SJCRH30 (cell line): Measurements from ENCODE around the gene GNA15. TPM values are rescaled to one million over a fixed set of nuclear protein-coding genes. Genes with fewer than 3 reads are reported as not detected.

Source experiments
- DNase-seq, 2 experiments: peaks; one replicate each; pipeline ENCODE4 v3.0.0-alpha.2; 2015 to 2020
- H3K27ac ChIP-seq: fragments of 250-450 bp; sonication (Bioruptor Pico); 2 replicates; pipeline ENCODE4 v1.5.1; 2020; ENCODE audit warnings: mild to moderate bottlenecking, moderate library complexity
- H3K27me3 ChIP-seq: fragments of 250-450 bp; sonication (Bioruptor Pico); 2 replicates; pipeline ENCODE4 v1.5.1; 2020; ENCODE audit warnings: mild to moderate bottlenecking, moderate library complexity
- H3K36me3 ChIP-seq: fragments of 250-450 bp; sonication (Bioruptor Pico); 2 replicates; pipeline ENCODE4 v1.5.1; 2020; ENCODE audit warnings: mild to moderate bottlenecking, moderate library complexity
- H3K4me1 ChIP-seq: fragments of 250-450 bp; sonication (Bioruptor Pico); 2 replicates; pipeline ENCODE4 v1.5.1; 2020; ENCODE audit warnings: mild to moderate bottlenecking, moderate library complexity
- H3K4me3 ChIP-seq: fragments of 250-450 bp; sonication (Bioruptor Pico); 2 replicates; pipeline ENCODE4 v1.5.1; 2020; ENCODE audit warnings: mild to moderate bottlenecking, moderate library complexity
- H3K9me3 ChIP-seq: fragments of 250-450 bp; sonication (Bioruptor Pico); replicated peaks from 2 replicates; pipeline ENCODE4 v1.5.1; 2020; ENCODE audit warnings: mild to moderate bottlenecking, moderate library complexity
- total RNA-seq: library from RNA; depleted of rRNA; stranded (reverse); fragments of >200 nt; shearing (Covaris generic); gene quantifications from 2 replicates; pipeline ENCODE4 v1.2.3, GENCODE V29; 2014

Gene GNA15
- total RNA-seq, 1 experiment from 2014 or later = 0.59 TPM

DNA sequence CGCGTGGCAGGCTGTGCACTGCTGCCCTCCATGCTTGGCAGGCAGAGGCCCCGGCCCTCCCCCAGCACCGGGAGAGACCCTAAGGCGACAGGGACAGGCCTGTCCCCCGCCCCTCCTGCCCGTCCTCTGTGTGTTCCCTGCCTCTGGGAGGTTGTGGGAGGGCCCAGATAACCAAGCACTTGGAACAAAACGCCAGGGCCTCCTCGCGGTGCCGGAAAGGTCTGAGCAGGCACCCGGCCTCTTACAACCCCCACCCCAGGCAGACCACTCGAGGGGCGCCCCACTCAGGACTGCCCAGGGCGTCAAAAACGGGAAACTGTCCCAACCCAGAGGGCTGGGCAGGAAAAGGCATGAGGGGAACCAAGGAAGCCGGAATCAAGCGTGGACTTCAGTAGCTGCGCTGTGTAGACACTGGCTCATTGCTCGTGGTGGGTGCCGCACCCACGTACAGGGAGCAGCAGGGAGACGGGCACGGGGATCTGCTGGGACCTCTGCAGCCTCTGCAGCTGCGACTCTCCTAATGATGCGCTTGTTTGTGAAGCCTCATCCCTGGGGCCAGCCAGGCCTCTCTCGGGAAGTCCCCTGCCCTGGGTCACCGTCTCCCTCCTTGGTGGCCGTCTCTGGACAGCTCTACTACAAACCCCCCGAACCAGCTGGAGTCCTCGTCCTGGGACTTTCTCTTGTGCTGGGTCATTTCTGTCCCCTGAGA is 21.7 kb upstream of the GNA15 start:
- Histone ChIP-seq H3K4me3 (no peak overlapping the region), H3K27me3 (no peaks in the 10 kb centered on the region), H3K36me3 (no peaks in the 10 kb centered on the region; the same call in 1 of the 2 replicates), H3K9me3 (no peaks in the 10 kb centered on the region), H3K27ac (no peak overlapping the region), H3K4me1 (no peaks in the 10 kb centered on the region)
- DNase-seq = no peak

GRCh38 chr19:3114811-3115210 is 21.0 kb upstream of the GNA15 start:
- Histone ChIP-seq H3K36me3 (no peaks in the 10 kb centered on the region; the same call in 1 of the 2 replicates), H3K4me1 (no peaks in the 10 kb centered on the region), H3K9me3 (no peaks in the 10 kb centered on the region), H3K27ac (no peak overlapping the region), H3K4me3 (no peak overlapping the region), H3K27me3 (no peaks in the 10 kb centered on the region)
- DNase-seq = no peak

DNA sequence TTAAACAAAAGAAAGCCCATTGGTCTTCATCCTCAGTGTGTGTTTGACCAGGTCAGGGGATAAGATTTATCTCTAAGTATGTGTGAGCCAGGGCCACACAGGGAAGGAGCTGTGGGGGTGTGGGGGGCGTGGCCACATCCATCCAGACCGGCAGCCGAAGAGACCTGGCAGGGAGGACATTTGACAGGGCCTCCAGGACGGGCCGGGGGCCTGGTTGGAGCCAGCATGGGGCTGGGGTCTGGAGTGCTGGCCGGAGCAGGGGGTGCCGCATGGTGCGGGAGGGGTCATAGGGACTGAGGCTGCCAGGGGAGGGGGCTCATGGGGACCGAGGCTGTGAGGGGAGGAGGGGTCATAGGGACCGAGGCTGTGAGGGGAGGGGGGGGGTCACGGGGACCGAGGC is 20.4 kb upstream of the GNA15 start:
- Histone ChIP-seq H3K4me3 (no peak overlapping the region), H3K9me3 (no peaks in the 10 kb centered on the region), H3K27ac (no peak overlapping the region), H3K27me3 (no peaks in the 10 kb centered on the region), H3K36me3 (no peaks in the 10 kb centered on the region; the same call in 1 of the 2 replicates), H3K4me1 (no peaks in the 10 kb centered on the region)
- DNase-seq = no peak

DNA sequence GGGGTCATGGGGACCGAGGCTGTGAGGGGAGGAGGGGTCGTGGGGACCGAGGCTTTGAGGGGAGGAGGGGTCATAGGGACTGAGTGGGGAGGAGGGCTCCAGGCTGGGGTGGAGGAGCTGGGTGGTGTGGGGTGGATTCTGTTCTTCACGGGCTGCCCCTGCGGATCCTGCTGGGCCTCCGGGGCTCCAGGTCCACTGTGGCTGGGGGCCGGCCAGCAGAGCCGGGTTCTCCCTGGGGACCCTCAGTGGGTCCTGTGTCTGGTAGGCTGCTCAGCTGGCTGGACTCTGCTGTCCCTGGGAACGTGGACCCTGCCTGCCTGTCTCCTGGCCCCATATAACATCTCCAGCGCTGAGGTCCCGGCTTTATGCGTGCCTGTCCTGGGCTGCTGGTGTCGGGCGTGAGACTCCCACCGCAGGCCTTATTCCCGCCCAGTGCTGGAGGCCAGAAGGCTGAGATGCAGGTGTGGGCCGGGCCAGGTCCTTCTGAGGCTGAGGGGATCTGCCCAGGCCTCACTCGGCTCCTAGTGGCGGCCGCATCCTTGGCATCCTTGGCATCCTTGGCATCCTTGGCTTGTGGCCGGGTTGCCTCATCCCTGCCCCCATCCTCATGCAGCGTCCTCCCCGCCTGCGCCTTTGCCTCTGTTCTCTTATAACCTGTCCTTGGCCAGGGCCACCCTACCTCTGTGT is 19.8 kb upstream of the GNA15 start:
- DNase-seq = no peak
- no peaks in the 10 kb centered on the region for H3K27me3 ChIP-seq
- no peaks in the 10 kb centered on the region for H3K4me1 ChIP-seq
- H3K27ac ChIP-seq = no peak overlapping the region
- no peaks in the 10 kb centered on the region for H3K9me3 ChIP-seq
- H3K4me3 ChIP-seq = no peak overlapping the region
- H3K36me3 ChIP-seq = no peaks in the 10 kb centered on the region; the same call in 1 of the 2 replicates

GRCh38 chr19:3116621-3117020 is 19.2 kb upstream of the GNA15 start:
- no peaks in the 10 kb centered on the region for H3K9me3 ChIP-seq
- no peaks in the 10 kb centered on the region for H3K4me1 ChIP-seq
- DNase-seq = no peak
- H3K27me3 ChIP-seq = no peaks in the 10 kb centered on the region
- no peak overlapping the region for H3K4me3 ChIP-seq
- no peak overlapping the region for H3K27ac ChIP-seq
- no peaks in the 10 kb centered on the region; the same call in 1 of the 2 replicates for H3K36me3 ChIP-seq

DNA sequence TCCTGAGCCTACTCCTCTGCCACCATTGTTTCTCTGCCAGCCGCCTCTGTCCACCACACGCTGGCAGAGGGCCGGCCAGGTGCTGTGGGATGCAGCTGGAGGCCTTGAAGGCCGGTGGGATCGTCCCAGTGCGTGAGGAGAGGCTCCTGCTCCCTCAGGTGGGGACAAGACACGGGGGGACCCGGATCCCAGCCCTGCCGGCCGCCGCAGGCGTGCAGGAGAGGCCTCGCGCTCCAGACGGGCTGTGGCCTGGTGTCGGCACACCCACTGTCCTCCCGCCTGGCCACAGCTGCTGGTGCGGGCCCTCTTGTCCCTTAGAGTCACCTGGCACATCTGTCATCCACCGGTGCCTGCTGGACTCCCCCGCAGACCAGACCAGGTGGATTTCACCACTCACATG is 18.1 kb upstream of the GNA15 start:
- no peak overlapping the region for H3K4me3 ChIP-seq

DNA sequence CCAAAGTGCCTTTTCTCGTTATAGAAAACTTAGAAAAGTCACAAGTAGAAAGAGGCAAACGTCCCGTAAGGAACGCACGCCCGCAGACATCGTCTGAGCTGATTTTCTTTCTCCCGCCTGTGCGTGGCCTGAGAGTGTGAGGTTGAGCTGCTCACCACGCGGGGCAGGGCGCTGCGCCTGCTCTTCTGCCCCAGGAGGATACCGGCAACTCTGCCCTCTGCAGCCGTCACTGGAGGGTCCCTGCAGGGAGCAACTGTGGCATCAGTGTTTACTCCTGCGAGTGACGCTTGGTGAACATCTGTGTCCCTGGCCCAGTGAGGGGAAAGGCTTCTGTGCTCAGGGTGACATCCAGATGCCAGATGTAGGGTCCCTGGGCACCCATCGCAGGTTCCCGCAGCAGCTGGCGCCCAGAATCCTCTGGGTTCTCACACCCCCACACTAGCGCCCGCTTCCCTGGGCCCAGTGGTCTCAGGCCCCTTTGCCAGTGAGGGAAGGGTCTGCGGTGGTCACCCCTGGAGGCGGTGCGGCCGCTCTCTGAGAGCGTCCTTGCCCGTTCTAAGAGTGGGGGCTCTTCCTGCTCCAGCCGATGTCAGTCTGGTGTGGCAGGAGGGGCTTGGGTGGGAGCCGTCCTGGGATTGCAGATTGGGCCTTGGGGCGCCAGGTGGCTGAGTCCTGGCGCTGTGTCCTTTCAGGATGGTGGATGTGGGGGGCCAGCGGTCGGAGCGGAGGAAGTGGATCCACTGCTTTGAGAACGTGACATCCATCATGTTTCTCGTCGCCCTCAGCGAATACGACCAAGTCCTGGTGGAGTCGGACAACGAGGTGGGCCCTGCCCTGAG is 17.4 kb upstream of the GNA15 start:
- Histone ChIP-seq H3K4me1 (no peaks in the 10 kb centered on the region), H3K27me3 (no peaks in the 10 kb centered on the region), H3K9me3 (no peaks in the 10 kb centered on the region), H3K4me3 (no peak overlapping the region), H3K27ac (no peak overlapping the region), H3K36me3 (no peaks in the 10 kb centered on the region; the same call in 1 of the 2 replicates)
- no peak for DNase-seq

More for the DNA sequence above, 18.1 kb upstream of the GNA15 start:
- no peaks in the 10 kb centered on the region; the same call in 1 of the 2 replicates for H3K36me3 ChIP-seq
- no peak overlapping the region for H3K27ac ChIP-seq
- H3K27me3 ChIP-seq = no peaks in the 10 kb centered on the region
- H3K4me1 ChIP-seq = no peaks in the 10 kb centered on the region
- H3K9me3 ChIP-seq = no peaks in the 10 kb centered on the region
- DNase-seq = no peak

- Histone ChIP-seq H3K27me3 (no peaks in the 10 kb centered on the region), H3K36me3 (no peaks in the 10 kb centered on the region; the same call in 1 of the 2 replicates), H3K27ac (no peak overlapping the region), H3K4me3 (no peak overlapping the region), H3K4me1 (no peaks in the 10 kb centered on the region), H3K9me3 (no peaks in the 10 kb centered on the region)
- DNase-seq = no peak
These were observed 16.7 kb upstream of the GNA15 start for GRCh38 chr19:3119071-3119595.

- H3K4me1 ChIP-seq = no peaks in the 10 kb centered on the region
- H3K27me3 ChIP-seq = no peaks in the 10 kb centered on the region
- H3K27ac ChIP-seq = no peak overlapping the region
- no peaks in the 10 kb centered on the region; the same call in 1 of the 2 replicates for H3K36me3 ChIP-seq
- no peak for DNase-seq
- H3K9me3 ChIP-seq = no peaks in the 10 kb centered on the region
- no peak overlapping the region for H3K4me3 ChIP-seq
These were observed 16.0 kb upstream of the GNA15 start for GRCh38 chr19:3119693-3120380.

GRCh38 chr19:3120611-3121276 is 15.1 kb upstream of the GNA15 start:
- DNase-seq = no peak
- Histone ChIP-seq H3K4me3 (no peak overlapping the region), H3K27me3 (no peaks in the 10 kb centered on the region), H3K27ac (no peak overlapping the region), H3K4me1 (no peaks in the 10 kb centered on the region), H3K36me3 (no peaks in the 10 kb centered on the region), H3K9me3 (no peaks in the 10 kb centered on the region)

DNA sequence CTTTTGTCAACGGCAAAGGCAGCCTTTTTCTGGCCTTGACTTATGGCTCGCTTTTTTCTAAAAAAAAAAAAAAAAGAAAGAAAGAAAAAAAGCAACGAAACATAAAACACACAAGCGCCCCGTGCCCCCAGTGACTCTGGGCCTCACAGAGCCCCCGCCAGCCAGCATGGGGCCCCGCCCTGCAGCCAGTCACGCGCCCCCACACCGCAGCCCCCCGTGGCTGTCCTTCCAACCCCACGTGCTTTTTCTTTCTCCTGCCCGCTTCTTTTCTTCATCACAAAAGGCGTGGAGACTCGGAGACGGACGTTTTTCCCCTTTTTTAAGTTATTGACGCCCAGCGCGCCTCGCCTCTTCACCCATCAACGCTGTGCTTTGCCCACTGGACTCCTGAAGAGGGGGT is 14.4 kb upstream of the GNA15 start:
- Histone ChIP-seq H3K4me1 (no peaks in the 10 kb centered on the region), H3K36me3 (no peaks in the 10 kb centered on the region)

GRCh38 chr19:3121821-3122511 is 13.9 kb upstream of the GNA15 start:
- H3K27ac ChIP-seq = no peak overlapping the region
- H3K4me1 ChIP-seq = no peaks in the 10 kb centered on the region
- no peaks in the 10 kb centered on the region for H3K27me3 ChIP-seq
- no peaks in the 10 kb centered on the region for H3K9me3 ChIP-seq
- DNase-seq = no peak
- H3K36me3 ChIP-seq = no peaks in the 10 kb centered on the region
- no peak overlapping the region for H3K4me3 ChIP-seq

More for the DNA sequence above, 14.4 kb upstream of the GNA15 start:
- no peak for DNase-seq
- Histone ChIP-seq H3K27me3 (no peaks in the 10 kb centered on the region), H3K27ac (no peak overlapping the region), H3K4me3 (no peak overlapping the region), H3K9me3 (no peaks in the 10 kb centered on the region)

GRCh38 chr19:3122512-3122870 is 13.3 kb upstream of the GNA15 start:
- H3K36me3 ChIP-seq = no peaks in the 10 kb centered on the region

More at GRCh38 chr19:3122512-3122870, 13.3 kb upstream of the GNA15 start:
- H3K4me3 ChIP-seq = no peak overlapping the region
- no peaks in the 10 kb centered on the region for H3K9me3 ChIP-seq
- H3K27ac ChIP-seq = no peak overlapping the region
- DNase-seq = no peak
- no peaks in the 10 kb centered on the region for H3K27me3 ChIP-seq
- no peaks in the 10 kb centered on the region for H3K4me1 ChIP-seq
